Ascending aorta (tissue), 2 donors: ENCODE results near the gene TPPP. TPM values are rescaled to one million over a fixed set of nuclear protein-coding genes. Genes with fewer than 3 reads are reported as not detected.
"Not testable (repeated sequence)": the region's sequence is repeated elsewhere in the genome, so short reads cannot be mapped to it uniquely, and the experiment has no call there.

ENCODE experiments used
- DNase-seq, 2 donors: peaks; one replicate each; pipeline ENCODE4 v3.0.0-alpha.2; 2019; ENCODE audit warnings: low spot score in 2 of 2
- H3K27ac ChIP-seq, 2 donors: fragments of 200-600 bp; sonication (generic); one replicate each; pipeline ENCODE4 v1.5.1; 2016 to 2017; ENCODE audit warnings: mild to moderate bottlenecking in 1 of 2
- H3K27me3 ChIP-seq: fragments of 200-600 bp; sonication (generic); one replicate; pipeline ENCODE4 v1.5.1; 2017
- H3K36me3 ChIP-seq, 2 donors: fragments of 200-600 bp; sonication (generic); one replicate each; pipeline ENCODE4 v1.5.1; 2016
- H3K4me1 ChIP-seq, 2 donors: fragments of 200-600 bp; sonication (generic); one replicate each; pipeline ENCODE4 v1.5.1; 2016 to 2017; ENCODE audit warnings: mild to moderate bottlenecking in 1 of 2
- H3K4me3 ChIP-seq, 2 donors: fragments of 200-600 bp; sonication (generic); one replicate each; pipeline ENCODE4 v1.5.1; 2016 to 2017; ENCODE audit warnings: mild to moderate bottlenecking in 1 of 2
- H3K9me3 ChIP-seq, 2 donors: fragments of 200-600 bp; sonication (generic); one replicate each; pipeline ENCODE4 v1.5.1; 2016
- intact Hi-C: fragments of 100-400 bp; cut with DNase I; formaldehyde crosslinking; loops from one replicate; pipeline ENCODE4 v1.15.1; 2023
- total RNA-seq: library from RNA; depleted of rRNA; stranded (reverse); fragments of >200 nt; gene quantifications from one replicate; pipeline ENCODE4 v1.1.0, GENCODE V29; 2016

TPPP gene
- total RNA-seq, 1 donor from 2014 or later: 13.8 TPM

DNA sequence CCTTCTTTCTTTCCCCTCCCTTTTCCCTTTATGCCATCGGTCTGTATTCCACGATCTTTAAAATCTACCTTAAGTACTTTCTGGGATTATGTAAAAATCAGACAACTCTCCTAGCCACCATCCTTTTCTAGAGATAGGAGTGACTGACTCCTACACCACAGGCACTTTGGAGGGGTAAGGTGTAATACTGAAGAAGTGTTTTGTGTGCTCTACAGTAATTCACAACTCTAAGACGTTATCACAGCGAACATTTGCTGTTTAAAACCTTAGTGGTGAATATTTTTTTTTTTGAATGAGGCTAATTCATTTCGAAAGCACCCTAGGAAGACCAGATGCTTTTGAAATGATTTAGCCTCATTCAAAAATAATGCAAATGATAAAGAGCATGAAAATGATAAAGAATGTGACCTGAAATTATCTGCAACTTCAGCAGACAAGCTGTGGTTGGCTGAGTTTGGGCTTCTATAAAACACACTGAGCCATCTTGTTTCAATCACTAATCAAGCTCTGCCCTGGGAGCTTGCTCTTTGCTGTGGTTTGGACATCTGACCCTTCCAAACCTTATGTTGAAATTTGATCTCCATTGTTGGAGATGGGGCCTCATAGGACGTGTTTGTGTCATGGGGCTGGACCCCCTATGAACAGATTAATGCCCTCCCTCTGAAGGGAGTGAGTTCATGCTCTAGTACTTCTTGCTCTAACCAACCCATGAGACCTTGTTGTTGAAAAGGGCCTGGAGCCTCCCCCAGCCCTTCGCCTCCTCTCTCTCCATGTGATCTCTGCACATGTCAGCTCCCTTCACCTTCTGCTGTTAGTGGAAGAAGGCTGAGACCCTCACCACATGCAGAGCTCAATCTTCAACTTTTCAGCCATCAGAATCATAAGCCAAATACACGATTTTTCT, 21.3 kb upstream of the TPPP start:
- intact Hi-C loops, H3K9me3 ChIP-seq, H3K27me3 ChIP-seq, H3K36me3 ChIP-seq, H3K4me3 ChIP-seq, DNase-seq, H3K27ac ChIP-seq, H3K4me1 ChIP-seq: not testable (repeated sequence)

DNA sequence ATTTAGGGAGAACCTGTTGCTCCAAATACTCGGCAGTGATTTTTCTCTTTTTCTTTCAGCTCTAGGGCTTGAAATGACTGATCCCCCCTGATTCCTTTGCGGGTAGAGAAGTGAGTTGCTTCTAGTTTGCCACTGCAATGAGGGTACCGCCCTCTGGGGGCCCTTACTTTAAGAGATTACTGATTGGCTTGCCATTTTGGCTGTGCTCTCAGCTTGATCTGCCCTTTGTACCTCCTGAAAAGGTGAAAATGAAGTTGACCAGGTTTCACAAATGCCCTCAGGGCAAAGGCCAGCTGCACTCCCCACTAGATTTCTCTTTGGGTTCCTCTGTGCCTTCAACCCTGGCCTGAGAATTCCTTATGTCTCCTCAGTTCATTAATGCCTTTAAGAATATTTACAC, 20.5 kb upstream of the TPPP start:
- H3K4me3 ChIP-seq, H3K4me1 ChIP-seq, DNase-seq, H3K36me3 ChIP-seq, H3K9me3 ChIP-seq, H3K27me3 ChIP-seq, intact Hi-C loops, H3K27ac ChIP-seq: not testable (repeated sequence)

DNA sequence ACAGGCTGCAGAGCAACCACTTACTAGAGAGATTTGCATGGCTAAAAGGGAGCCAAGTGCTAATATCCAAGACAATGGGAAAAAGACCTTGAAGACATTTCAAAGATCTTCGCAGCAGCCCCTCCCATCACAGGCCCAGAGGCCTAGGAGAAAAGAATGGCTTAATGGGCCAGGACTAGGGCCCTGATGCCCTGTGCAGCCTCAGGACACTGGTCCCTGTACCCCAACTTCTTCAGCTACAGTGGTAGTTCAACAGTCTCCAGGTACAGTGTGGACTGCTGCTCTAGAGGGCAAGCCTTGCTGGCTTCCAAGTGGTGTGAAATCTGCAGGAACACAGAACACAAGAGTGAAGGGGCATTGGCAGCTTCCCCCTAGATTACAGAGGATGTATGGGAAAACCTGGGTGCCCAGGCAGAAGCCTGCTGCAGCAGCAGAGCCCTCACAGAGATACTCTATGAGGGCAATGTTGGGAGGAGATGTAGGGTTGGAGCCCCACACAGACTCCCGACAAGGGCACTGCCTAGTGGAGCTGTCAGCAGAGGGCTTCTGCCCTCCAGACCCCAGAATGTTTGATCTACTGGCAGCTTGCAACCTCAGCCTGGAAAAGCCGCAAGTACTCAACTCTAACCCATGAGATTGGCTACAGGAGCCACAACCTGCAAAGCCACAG, 15.8 kb upstream of the TPPP start:
- H3K27me3 ChIP-seq, H3K9me3 ChIP-seq, H3K27ac ChIP-seq, H3K4me1 ChIP-seq, H3K4me3 ChIP-seq, H3K36me3 ChIP-seq, DNase-seq, intact Hi-C loops: not testable (repeated sequence)

DNA sequence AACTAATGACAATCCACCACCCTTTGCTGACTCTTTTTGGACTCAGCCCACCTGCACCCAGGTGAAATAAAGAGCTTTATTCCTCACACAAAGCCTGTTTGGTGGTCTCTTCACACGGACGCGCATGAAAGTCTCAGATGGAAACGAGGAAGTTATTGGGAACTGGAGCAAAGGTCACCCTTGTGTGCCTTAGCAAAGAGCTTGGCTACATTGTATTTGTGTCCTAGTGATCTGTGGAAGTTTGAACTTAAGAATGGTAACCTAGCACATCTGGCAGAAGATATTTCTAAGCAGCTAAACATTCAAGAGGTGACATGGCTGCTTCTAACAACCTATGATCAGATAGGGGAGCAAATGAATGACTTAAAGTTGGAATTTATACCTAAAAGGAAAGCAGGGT, 15.2 kb upstream of the TPPP start:
- H3K4me3 ChIP-seq, H3K4me1 ChIP-seq, H3K9me3 ChIP-seq, H3K36me3 ChIP-seq, intact Hi-C loops, DNase-seq, H3K27me3 ChIP-seq, H3K27ac ChIP-seq: not testable (repeated sequence)

DNA sequence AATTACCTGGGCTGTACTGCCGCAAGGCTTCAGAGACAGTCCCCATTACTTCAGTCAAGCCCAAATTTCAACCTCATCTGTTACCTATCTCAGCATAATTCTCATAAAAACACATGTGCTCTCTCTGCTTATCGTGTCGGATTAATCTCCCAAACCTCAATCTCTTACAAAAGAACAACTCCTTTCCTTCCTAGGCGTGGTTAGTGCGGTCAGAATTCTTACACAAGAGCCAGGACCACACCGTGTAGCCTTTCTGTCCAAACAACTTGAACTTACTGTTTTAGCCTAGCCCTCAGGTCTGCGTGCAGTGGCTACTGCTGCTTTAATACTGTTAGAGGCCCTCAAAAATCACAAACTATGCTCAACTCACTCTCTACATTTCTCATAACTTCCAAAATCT, 13.0 kb upstream of the TPPP start:
- H3K36me3 ChIP-seq, H3K9me3 ChIP-seq, H3K4me1 ChIP-seq, H3K4me3 ChIP-seq, intact Hi-C loops, DNase-seq, H3K27ac ChIP-seq, H3K27me3 ChIP-seq: not testable (repeated sequence)

DNA sequence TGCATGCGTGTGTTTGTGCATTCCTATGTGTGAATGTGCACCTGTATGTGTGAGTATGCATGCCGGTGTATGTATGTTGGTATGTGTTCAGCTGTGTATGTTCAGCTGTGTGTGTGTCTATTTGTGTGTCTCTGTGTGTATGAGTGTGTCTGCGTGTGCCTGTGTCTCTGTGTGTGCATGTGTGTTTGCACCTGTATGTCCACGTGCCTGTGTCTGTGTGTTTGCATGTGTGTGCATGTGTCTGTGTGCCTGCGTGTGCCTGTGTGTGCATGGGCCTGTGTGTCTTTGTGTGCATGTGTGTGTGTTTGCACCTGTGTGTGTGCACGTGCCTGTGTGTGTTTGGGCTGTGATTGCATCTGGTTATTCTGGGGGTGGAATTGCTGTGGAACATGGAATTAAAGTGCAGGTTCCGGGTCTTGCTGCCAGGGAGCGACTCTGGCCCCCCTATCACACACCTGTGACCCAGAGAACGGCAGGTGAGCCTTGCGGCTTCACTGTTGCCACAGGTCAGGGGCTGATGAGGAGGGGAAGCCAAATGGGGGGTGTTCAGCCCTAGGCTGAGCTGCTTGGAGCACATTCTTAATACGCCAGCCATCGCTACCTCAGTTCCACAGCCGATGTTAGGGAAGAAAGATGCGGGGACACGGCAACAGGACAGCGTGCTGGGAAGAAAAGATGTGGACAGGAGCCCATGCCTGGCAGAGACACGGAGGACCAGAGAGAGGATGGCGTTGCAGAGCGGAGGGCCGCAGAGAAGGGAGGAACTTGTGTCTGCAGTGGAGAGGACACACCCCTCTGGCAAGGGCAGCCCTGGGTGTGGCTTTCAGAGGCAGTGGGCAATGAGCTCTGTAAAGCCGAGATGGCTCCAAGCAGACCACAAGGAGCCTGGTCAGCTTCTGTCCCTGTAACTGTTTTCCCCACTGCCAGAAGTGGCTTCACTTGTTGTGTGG, 3.9 kb upstream of the TPPP start:
- H3K4me3 ChIP-seq, intact Hi-C loops, H3K27ac ChIP-seq, DNase-seq, H3K36me3 ChIP-seq, H3K27me3 ChIP-seq, H3K4me1 ChIP-seq: not testable (repeated sequence)
- H3K9me3 ChIP-seq: peaks cover 25% of the 10 kb centered on the region in 2 donors

DNA sequence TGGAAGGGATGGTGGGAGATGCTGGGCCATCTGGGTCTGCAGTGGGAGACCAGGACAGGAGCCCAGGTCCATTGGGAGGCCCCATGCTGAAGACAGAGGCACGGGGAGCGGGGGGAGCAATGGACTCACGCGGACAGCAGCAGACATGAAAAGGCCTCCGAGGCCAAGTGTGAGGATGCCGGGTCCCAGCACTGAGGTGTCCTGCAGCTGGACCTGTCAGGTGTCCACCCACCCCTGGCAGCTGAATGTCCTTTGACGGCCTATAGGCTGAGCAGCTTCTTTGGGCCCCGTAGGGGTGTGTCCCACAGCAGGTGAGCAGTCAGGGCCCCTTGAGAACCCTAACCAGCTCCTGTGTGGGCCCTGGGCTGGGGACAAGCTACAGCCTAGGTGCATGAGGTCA, 3.0 kb upstream of the TPPP start:
- intact Hi-C loops, DNase-seq: not testable (repeated sequence)

DNA sequence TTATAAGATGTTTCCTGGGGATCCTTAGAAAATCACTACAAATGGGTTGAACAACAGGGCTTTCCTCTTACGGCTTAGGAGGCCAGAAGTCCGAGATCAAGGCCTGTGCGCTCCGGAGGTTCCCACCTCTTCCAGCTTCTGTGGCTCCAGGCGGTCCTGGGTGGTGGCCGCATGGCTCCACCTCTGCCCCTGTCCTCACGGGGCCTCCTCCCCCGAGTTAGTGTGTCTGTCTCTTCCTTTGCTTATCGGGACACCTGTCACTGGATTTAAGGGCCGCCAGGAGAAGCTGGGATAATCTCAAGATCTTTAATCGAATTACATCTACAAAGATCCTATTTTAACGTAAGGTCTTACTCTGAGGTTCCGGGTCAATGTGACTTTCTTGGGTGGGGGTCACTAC, 2.3 kb upstream of the TPPP start:
- intact Hi-C loops, H3K4me1 ChIP-seq, DNase-seq, H3K36me3 ChIP-seq, H3K27ac ChIP-seq, H3K4me3 ChIP-seq, H3K27me3 ChIP-seq: not testable (repeated sequence)
- peaks cover 20 to 21% of the 10 kb centered on the region in 2 donors for H3K9me3 ChIP-seq

More for the DNA sequence above, 3.0 kb upstream of the TPPP start:
- peaks cover 25% of the 10 kb centered on the region in 2 donors for H3K9me3 ChIP-seq
- H3K27ac ChIP-seq, H3K36me3 ChIP-seq, H3K4me3 ChIP-seq, H3K4me1 ChIP-seq, H3K27me3 ChIP-seq: not testable (repeated sequence)

DNA sequence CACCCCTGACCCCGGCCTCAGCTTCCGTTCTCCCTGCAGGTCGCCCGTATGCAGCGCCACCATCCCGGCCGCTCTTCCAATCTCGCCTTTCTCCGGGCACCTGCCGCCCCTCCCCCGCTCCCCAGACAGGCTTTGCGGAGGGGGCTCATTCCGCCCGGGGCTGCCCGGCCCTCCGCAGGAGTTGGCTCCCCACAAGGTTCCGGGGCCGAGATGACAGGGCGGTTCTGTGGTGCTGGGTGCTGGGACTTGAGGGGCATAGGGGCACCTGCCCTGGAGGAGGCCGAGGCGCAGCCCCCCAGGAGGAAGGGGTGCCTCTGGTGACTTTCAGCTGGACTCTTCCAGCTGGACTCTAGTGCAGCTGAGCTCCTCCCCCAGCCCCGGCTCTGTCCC, 885 bp upstream of the TPPP start:
- not testable (repeated sequence) for H3K36me3 ChIP-seq, H3K27me3 ChIP-seq, DNase-seq, H3K4me1 ChIP-seq, H3K27ac ChIP-seq
- peak overlapping the region; percentile 74 to 90 for H3K4me3 ChIP-seq
- H3K9me3 ChIP-seq: peaks cover 15% of the 10 kb centered on the region in 2 donors
- intact Hi-C loops: loop anchor here (5.0 kb wide), 1 partner anchor 222 kb away; no protein-coding TSS in a partner anchor

DNA sequence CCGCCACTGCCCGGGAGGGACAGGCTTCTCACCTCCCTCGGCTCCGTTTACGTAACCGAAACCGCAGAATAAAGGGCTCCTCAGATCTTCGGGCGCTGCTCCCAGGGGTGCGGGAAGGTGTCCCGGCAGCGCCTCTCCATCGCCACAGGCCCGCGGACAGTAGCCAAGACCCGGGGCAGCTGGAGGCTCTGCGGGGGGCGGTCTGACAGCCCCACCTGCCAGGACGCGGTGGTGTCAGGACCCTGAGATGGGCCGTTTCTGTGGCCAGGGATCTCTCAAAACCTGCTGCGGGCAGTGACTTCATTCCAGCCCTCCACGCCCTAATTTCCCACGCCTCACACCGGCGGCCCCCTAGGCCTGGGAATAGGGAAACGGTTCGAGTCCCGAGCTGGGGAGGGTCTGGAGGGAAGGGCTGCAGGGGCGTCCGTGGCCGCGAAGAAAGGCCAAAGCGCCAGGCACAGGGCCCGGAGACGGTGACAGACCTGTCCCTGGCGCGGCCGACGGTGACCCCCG, 567 bp downstream of the TPPP start:
- not testable (repeated sequence) for H3K4me1 ChIP-seq, H3K36me3 ChIP-seq, H3K9me3 ChIP-seq, H3K27ac ChIP-seq, H3K27me3 ChIP-seq
- intact Hi-C loops: loop anchor here (2.0 to 5.0 kb wide), 3 partner anchors 80 to 220 kb away; partner anchors contain the start of genes BRD9, CEP72 and TRIP13
- H3K4me3 ChIP-seq: peak overlapping the region; percentile 74 to 90
- DNase-seq: peak in 1 of 2 donors; percentile 64
